HG03108 (cell line): ENCODE results near the gene NDUFB8.

Source experiments
- ATAC-seq: cut with Tn5 transposase; IDR thresholded peaks from one replicate; pipeline ENCODE4 v1.9.1; 2021; ENCODE audit warnings: moderate library complexity; ENCODE audit not compliant: unreplicated experiment

Gene NDUFB8

DNA sequence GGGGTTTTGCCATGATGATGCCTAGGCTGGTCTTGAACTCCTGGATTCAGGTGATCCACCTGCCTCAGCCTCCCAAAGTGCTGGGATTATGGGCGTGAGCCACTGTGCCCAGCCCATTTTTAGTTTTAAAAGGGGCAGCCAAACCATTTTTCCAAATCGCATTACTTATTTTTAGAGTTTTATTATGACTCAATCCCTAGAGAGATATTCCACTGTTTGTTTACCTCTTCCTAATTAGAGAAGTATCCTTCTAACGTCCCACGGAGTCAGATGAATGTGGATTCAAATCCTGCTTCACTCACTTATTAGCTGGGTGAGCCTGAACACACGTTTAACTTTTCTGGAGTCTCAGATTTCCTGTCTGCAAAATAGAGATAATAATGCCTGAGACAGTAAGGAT is 51.7 kb downstream of the NDUFB8 start:
- no peak for ATAC-seq
